Loucy (cell line): ENCODE results near the gene PLEKHH1.

Experiments used
- H2AFZ ChIP-seq: fragments of 200-600 bp; sonication (generic); 2 replicates; pipeline ENCODE4 v1.6.0; 2016; ENCODE audit warnings: antibody characterized with exemption, mild to moderate bottlenecking, low read length, moderate library complexity
- H3F3A ChIP-seq: fragments of 200-600 bp; 2 replicates; pipeline ENCODE4 v1.6.0; 2016; ENCODE audit warnings: antibody characterized with exemption, low read depth, mild to moderate bottlenecking
- H3K27me3 ChIP-seq: fragments of 200-600 bp; sonication (generic); 2 replicates; pipeline ENCODE4 v1.6.1; 2014; ENCODE audit warnings: low read length, mild to moderate bottlenecking; ENCODE audit not compliant: insufficient read depth, poor library complexity, severe bottlenecking
- H3K36me3 ChIP-seq: fragments of 200-600 bp; sonication (generic); 2 replicates; pipeline ENCODE4 v1.6.1; 2016; ENCODE audit warnings: low read length; ENCODE audit not compliant: insufficient read depth
- H3K4me1 ChIP-seq: fragments of 200-600 bp; sonication (generic); 2 replicates; pipeline ENCODE4 v1.5.1; 2014; ENCODE audit warnings: low read length, mild to moderate bottlenecking; ENCODE audit not compliant: insufficient read depth, poor library complexity, severe bottlenecking
- H3K4me2 ChIP-seq: fragments of 200-600 bp; sonication (generic); 2 replicates; pipeline ENCODE4 v1.6.0; 2014; ENCODE audit warnings: antibody characterized with exemption, low read length, low read depth, mild to moderate bottlenecking; ENCODE audit not compliant: poor library complexity, severe bottlenecking
- H3K4me3 ChIP-seq: fragments of 200-600 bp; sonication (generic); 2 replicates; pipeline ENCODE4 v1.5.1; 2014; ENCODE audit warnings: low read length, mild to moderate bottlenecking, mixed read lengths; ENCODE audit not compliant: poor library complexity, severe bottlenecking
- H3K79me2 ChIP-seq: fragments of 200-600 bp; sonication (generic); 2 replicates; pipeline ENCODE4 v1.6.1; 2014; ENCODE audit warnings: low read length; ENCODE audit not compliant: insufficient read depth
- H3K9ac ChIP-seq: fragments of 200-600 bp; sonication (generic); 2 replicates; pipeline ENCODE4 v1.6.0; 2014; ENCODE audit warnings: mild to moderate bottlenecking, low read depth, low read length, moderate library complexity; ENCODE audit not compliant: poor library complexity, severe bottlenecking
- H3K9me2 ChIP-seq: fragments of 200-600 bp; sonication (generic); replicated peaks from 2 replicates; pipeline ENCODE4 v1.6.1; 2016; ENCODE audit warnings: low read depth, low read length, mixed read lengths
- H3K9me3 ChIP-seq: fragments of 200-600 bp; sonication (generic); 2 replicates; pipeline ENCODE4 v1.6.1; 2014; ENCODE audit warnings: mild to moderate bottlenecking, antibody characterized with exemption, low read length, low read depth; ENCODE audit not compliant: insufficient read depth
- H4K20me1 ChIP-seq: fragments of 200-600 bp; sonication (generic); 2 replicates; pipeline ENCODE4 v1.6.0; 2014; ENCODE audit warnings: antibody characterized with exemption, low read length, mild to moderate bottlenecking; ENCODE audit not compliant: insufficient read depth, poor library complexity, severe bottlenecking
- EZH2phosphoT487 ChIP-seq: fragments of 200-600 bp; IDR thresholded peaks from 2 replicates; pipeline ENCODE4 v1.6.1; 2018; ENCODE audit warnings: antibody characterized with exemption, mild to moderate bottlenecking, moderate library complexity, borderline replicate concordance
- TF ChIP-seq, protein P1 (sequence below): fragments of 200-600 bp; sonication (generic); conservative IDR thresholded peaks from 2 replicates; pipeline ENCODE4 v1.5.1; 2014; ENCODE audit warnings: mild to moderate bottlenecking, antibody characterized with exemption, low read length

PLEKHH1 gene

DNA sequence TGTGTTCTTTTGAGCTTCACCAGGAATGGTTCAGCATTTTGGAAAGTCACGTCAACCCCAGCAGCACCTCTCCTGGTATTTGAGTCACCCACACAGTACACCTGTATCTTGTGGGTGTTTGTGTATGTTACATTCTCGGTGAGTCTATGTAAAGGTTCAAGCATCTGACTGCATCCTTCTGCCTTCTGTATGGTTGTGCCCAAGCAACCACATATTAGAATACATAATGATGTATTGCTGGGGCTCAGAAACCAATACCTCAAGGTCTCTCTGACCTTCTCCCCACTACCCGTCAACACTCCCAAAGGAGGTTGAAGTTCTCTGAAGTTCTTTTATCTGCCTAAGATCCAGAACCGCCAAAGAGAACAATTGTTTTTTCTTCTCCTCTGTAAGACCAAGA, 35.4 kb upstream of the PLEKHH1 start:
- no peak for TF ChIP-seq EZH2phosphoT487
- TF ChIP-seq, protein P1, sequence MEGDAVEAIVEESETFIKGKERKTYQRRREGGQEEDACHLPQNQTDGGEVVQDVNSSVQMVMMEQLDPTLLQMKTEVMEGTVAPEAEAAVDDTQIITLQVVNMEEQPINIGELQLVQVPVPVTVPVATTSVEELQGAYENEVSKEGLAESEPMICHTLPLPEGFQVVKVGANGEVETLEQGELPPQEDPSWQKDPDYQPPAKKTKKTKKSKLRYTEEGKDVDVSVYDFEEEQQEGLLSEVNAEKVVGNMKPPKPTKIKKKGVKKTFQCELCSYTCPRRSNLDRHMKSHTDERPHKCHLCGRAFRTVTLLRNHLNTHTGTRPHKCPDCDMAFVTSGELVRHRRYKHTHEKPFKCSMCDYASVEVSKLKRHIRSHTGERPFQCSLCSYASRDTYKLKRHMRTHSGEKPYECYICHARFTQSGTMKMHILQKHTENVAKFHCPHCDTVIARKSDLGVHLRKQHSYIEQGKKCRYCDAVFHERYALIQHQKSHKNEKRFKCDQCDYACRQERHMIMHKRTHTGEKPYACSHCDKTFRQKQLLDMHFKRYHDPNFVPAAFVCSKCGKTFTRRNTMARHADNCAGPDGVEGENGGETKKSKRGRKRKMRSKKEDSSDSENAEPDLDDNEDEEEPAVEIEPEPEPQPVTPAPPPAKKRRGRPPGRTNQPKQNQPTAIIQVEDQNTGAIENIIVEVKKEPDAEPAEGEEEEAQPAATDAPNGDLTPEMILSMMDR = no peak
- Histone ChIP-seq H3K79me2 (no peaks in the 10 kb centered on the region), H3K4me3 (no peak overlapping the region), H3F3A (no peaks in the 10 kb centered on the region), H2AFZ (no peak overlapping the region), H4K20me1 (no peaks in the 10 kb centered on the region), H3K4me1 (no peaks in the 10 kb centered on the region), H3K9me3 (no peaks in the 10 kb centered on the region), H3K9ac (no peak overlapping the region), H3K9me2 (no peaks in the 10 kb centered on the region), H3K36me3 (no peaks in the 10 kb centered on the region), H3K4me2 (no peak overlapping the region), H3K27me3 (no peaks in the 10 kb centered on the region)

GRCh38 chr14:67500981-67501380, 32.1 kb upstream of the PLEKHH1 start:
- H3K4me1 ChIP-seq = no peaks in the 10 kb centered on the region
- H3K9me2 ChIP-seq = no peaks in the 10 kb centered on the region
- no peaks in the 10 kb centered on the region for H3K36me3 ChIP-seq
- no peak overlapping the region for H2AFZ ChIP-seq
- TF ChIP-seq, protein P1 = no peak
- no peak for TF ChIP-seq EZH2phosphoT487
- no peaks in the 10 kb centered on the region for H3K27me3 ChIP-seq
- no peaks in the 10 kb centered on the region for H3F3A ChIP-seq
- H3K9ac ChIP-seq = no peak overlapping the region
- no peaks in the 10 kb centered on the region for H3K79me2 ChIP-seq
- H3K9me3 ChIP-seq = no peaks in the 10 kb centered on the region
- no peaks in the 10 kb centered on the region for H4K20me1 ChIP-seq
- no peak overlapping the region for H3K4me2 ChIP-seq
- no peak overlapping the region for H3K4me3 ChIP-seq

DNA sequence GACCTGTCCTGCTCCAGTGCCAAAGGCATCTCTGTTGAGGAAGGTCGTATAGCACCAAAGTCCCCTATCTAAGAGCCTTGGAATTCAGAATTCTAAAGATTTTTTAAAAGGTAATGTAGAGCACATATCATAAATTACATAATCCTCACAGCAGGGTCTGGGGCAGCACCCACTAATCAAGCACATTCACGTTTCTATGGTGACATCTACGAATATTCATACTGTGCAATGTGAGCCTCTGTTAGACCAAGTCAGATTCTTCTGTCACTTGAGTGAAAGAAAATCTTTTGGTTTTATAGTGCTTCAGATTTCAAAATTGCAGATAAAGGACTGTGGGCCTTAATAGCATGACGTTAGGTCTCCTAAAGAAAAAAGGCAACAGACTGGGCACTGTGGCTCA, 31.4 kb upstream of the PLEKHH1 start:
- no peaks in the 10 kb centered on the region for H4K20me1 ChIP-seq
- no peak overlapping the region for H3K4me2 ChIP-seq
- H3K27me3 ChIP-seq = no peaks in the 10 kb centered on the region
- no peaks in the 10 kb centered on the region for H3K4me1 ChIP-seq
- H3K4me3 ChIP-seq = no peak overlapping the region
- H2AFZ ChIP-seq = no peak overlapping the region
- no peak overlapping the region for H3K9ac ChIP-seq
- no peaks in the 10 kb centered on the region for H3K9me3 ChIP-seq
- TF ChIP-seq, protein P1 = no peak
- TF ChIP-seq EZH2phosphoT487 = no peak
- H3F3A ChIP-seq = no peaks in the 10 kb centered on the region
- H3K9me2 ChIP-seq = no peaks in the 10 kb centered on the region
- no peaks in the 10 kb centered on the region for H3K36me3 ChIP-seq
- H3K79me2 ChIP-seq = no peaks in the 10 kb centered on the region
